ENCODE measurements around the gene DLX2.
"Not testable (repeated sequence)": the region's sequence is repeated elsewhere in the genome, so short reads cannot be mapped to it uniquely, and the experiment has no call there.

DLX2 gene

GRCh38 chr2:172073518-172073917 is 29.2 kb downstream of the DLX2 start:
- Histone ChIP-seq H3K27ac (ENCODE audit: low read depth, low read length) (no peak overlapping the region), H3K4me1 (ENCODE audit: insufficient read depth, low read length) (no peaks in the 10 kb centered on the region), H3K36me3 (ENCODE audit: insufficient read depth, low read length) (no peaks in the 10 kb centered on the region), H3K27me3 (ENCODE audit: control insufficient read depth in 1 of 2, insufficient read depth in 2 of 2, low read length in 2 of 2) (no peaks in the 10 kb centered on the region), H3K4me3 (ENCODE audit: low read depth in 1 of 2, low read length in 2 of 2) (no peak overlapping the region), H3K9ac (ENCODE audit: low read length) (no peak overlapping the region), H3K9me3 (ENCODE audit: low read length) (no peaks in the 10 kb centered on the region)

GRCh38 chr2:172072706-172073105 is 30.0 kb downstream of the DLX2 start:
- Histone ChIP-seq H3K27me3 (ENCODE audit: control insufficient read depth in 1 of 2, insufficient read depth in 2 of 2, low read length in 2 of 2) (no peaks in the 10 kb centered on the region), H3K4me1 (ENCODE audit: insufficient read depth, low read length) (no peaks in the 10 kb centered on the region), H3K36me3 (ENCODE audit: insufficient read depth, low read length) (no peaks in the 10 kb centered on the region), H3K9me3 (ENCODE audit: low read length) (no peaks in the 10 kb centered on the region), H3K27ac (ENCODE audit: low read depth, low read length) (no peak overlapping the region), H3K9ac (ENCODE audit: low read length) (no peak overlapping the region), H3K4me3 (ENCODE audit: low read depth in 1 of 2, low read length in 2 of 2) (no peak overlapping the region)

- no peak overlapping the region for H3K27ac ChIP-seq (ENCODE audit: low read depth, low read length)
- no peak overlapping the region for H3K4me3 ChIP-seq (ENCODE audit: low read depth in 1 of 2, low read length in 2 of 2)
- no peaks in the 10 kb centered on the region for H3K9me3 ChIP-seq (ENCODE audit: low read length)
- no peaks in the 10 kb centered on the region for H3K4me1 ChIP-seq (ENCODE audit: insufficient read depth, low read length)
- H3K27me3 ChIP-seq (ENCODE audit: control insufficient read depth in 1 of 2, insufficient read depth in 2 of 2, low read length in 2 of 2) = no peaks in the 10 kb centered on the region
- no peaks in the 10 kb centered on the region for H3K36me3 ChIP-seq (ENCODE audit: insufficient read depth, low read length)
- no peak overlapping the region for H3K9ac ChIP-seq (ENCODE audit: low read length)
Measured at GRCh38 chr2:172072303-172072702, 30.4 kb downstream of the DLX2 start.

- no peak overlapping the region for H3K9ac ChIP-seq (ENCODE audit: low read length)
Measured at GRCh38 chr2:172070936-172071335, 31.8 kb downstream of the DLX2 start.

GRCh38 chr2:172067905-172068304 is 34.8 kb downstream of the DLX2 start:
- not testable (repeated sequence) for H3K4me1 ChIP-seq (ENCODE audit: insufficient read depth, low read length); H3K27ac ChIP-seq (ENCODE audit: low read depth, low read length); H3K4me3 ChIP-seq (ENCODE audit: low read depth in 1 of 2, low read length in 2 of 2); H3K9me3 ChIP-seq (ENCODE audit: low read length); H3K36me3 ChIP-seq (ENCODE audit: insufficient read depth, low read length); H3K27me3 ChIP-seq (ENCODE audit: control insufficient read depth in 1 of 2, insufficient read depth in 2 of 2, low read length in 2 of 2); H3K9ac ChIP-seq (ENCODE audit: low read length)

More at GRCh38 chr2:172070936-172071335, 31.8 kb downstream of the DLX2 start:
- Histone ChIP-seq H3K36me3 (ENCODE audit: insufficient read depth, low read length) (no peaks in the 10 kb centered on the region), H3K4me1 (ENCODE audit: insufficient read depth, low read length) (no peaks in the 10 kb centered on the region), H3K27ac (ENCODE audit: low read depth, low read length) (no peak overlapping the region), H3K9me3 (ENCODE audit: low read length) (no peaks in the 10 kb centered on the region), H3K4me3 (ENCODE audit: low read depth in 1 of 2, low read length in 2 of 2) (no peak overlapping the region), H3K27me3 (ENCODE audit: control insufficient read depth in 1 of 2, insufficient read depth in 2 of 2, low read length in 2 of 2) (no peaks in the 10 kb centered on the region)

GRCh38 chr2:172066394-172066886 is 36.3 kb downstream of the DLX2 start:
- no peak overlapping the region for H3K9ac ChIP-seq (ENCODE audit: low read length)
- H3K4me3 ChIP-seq (ENCODE audit: low read depth in 1 of 2, low read length in 2 of 2) = no peak overlapping the region
- H3K36me3 ChIP-seq (ENCODE audit: insufficient read depth, low read length) = no peaks in the 10 kb centered on the region
- no peaks in the 10 kb centered on the region for H3K4me1 ChIP-seq (ENCODE audit: insufficient read depth, low read length)
- H3K27ac ChIP-seq (ENCODE audit: low read depth, low read length) = no peak overlapping the region
- H3K27me3 ChIP-seq (ENCODE audit: control insufficient read depth in 1 of 2, insufficient read depth in 2 of 2, low read length in 2 of 2) = no peaks in the 10 kb centered on the region
- no peaks in the 10 kb centered on the region for H3K9me3 ChIP-seq (ENCODE audit: low read length)

- Histone ChIP-seq H3K9me3 (ENCODE audit: low read length) (no peaks in the 10 kb centered on the region), H3K4me1 (ENCODE audit: insufficient read depth, low read length) (no peaks in the 10 kb centered on the region), H3K9ac (ENCODE audit: low read length) (no peak overlapping the region), H3K27me3 (ENCODE audit: control insufficient read depth in 1 of 2, insufficient read depth in 2 of 2, low read length in 2 of 2) (no peaks in the 10 kb centered on the region), H3K4me3 (ENCODE audit: low read depth in 1 of 2, low read length in 2 of 2) (no peak overlapping the region), H3K27ac (ENCODE audit: low read depth, low read length) (no peak overlapping the region), H3K36me3 (ENCODE audit: insufficient read depth, low read length) (no peaks in the 10 kb centered on the region)
Measured at GRCh38 chr2:172065111-172065510, 37.6 kb downstream of the DLX2 start.

GRCh38 chr2:172063446-172063845 is 39.3 kb downstream of the DLX2 start:
- no peaks in the 10 kb centered on the region for H3K27me3 ChIP-seq (ENCODE audit: control insufficient read depth in 1 of 2, insufficient read depth in 2 of 2, low read length in 2 of 2)
- no peaks in the 10 kb centered on the region for H3K9me3 ChIP-seq (ENCODE audit: low read length)
- no peak overlapping the region for H3K4me3 ChIP-seq (ENCODE audit: low read depth in 1 of 2, low read length in 2 of 2)
- H3K9ac ChIP-seq (ENCODE audit: low read length) = no peak overlapping the region
- H3K36me3 ChIP-seq (ENCODE audit: insufficient read depth, low read length) = no peaks in the 10 kb centered on the region
- no peak overlapping the region for H3K27ac ChIP-seq (ENCODE audit: low read depth, low read length)
- H3K4me1 ChIP-seq (ENCODE audit: insufficient read depth, low read length) = no peaks in the 10 kb centered on the region

GRCh38 chr2:172062402-172063004 is 40.2 kb downstream of the DLX2 start:
- Histone ChIP-seq H3K27ac (ENCODE audit: low read depth, low read length) (no peak overlapping the region), H3K27me3 (ENCODE audit: control insufficient read depth in 1 of 2, insufficient read depth in 2 of 2, low read length in 2 of 2) (no peaks in the 10 kb centered on the region), H3K36me3 (ENCODE audit: insufficient read depth, low read length) (no peaks in the 10 kb centered on the region), H3K9ac (ENCODE audit: low read length) (no peak overlapping the region), H3K9me3 (ENCODE audit: low read length) (no peaks in the 10 kb centered on the region), H3K4me3 (ENCODE audit: low read depth in 1 of 2, low read length in 2 of 2) (no peak overlapping the region), H3K4me1 (ENCODE audit: insufficient read depth, low read length) (no peaks in the 10 kb centered on the region)

- H3K9ac ChIP-seq (ENCODE audit: low read length); H3K4me1 ChIP-seq (ENCODE audit: insufficient read depth, low read length); H3K36me3 ChIP-seq (ENCODE audit: insufficient read depth, low read length); H3K9me3 ChIP-seq (ENCODE audit: low read length); H3K27ac ChIP-seq (ENCODE audit: low read depth, low read length); H3K4me3 ChIP-seq (ENCODE audit: low read depth in 1 of 2, low read length in 2 of 2); H3K27me3 ChIP-seq (ENCODE audit: control insufficient read depth in 1 of 2, insufficient read depth in 2 of 2, low read length in 2 of 2): not testable (repeated sequence)
Measured at GRCh38 chr2:172060118-172060517, 42.6 kb downstream of the DLX2 start.

- no peak overlapping the region for H3K9ac ChIP-seq (ENCODE audit: low read length)
- H3K4me3 ChIP-seq (ENCODE audit: low read depth in 1 of 2, low read length in 2 of 2) = no peak overlapping the region
- no peak overlapping the region for H3K27ac ChIP-seq (ENCODE audit: low read depth, low read length)
- H3K9me3 ChIP-seq (ENCODE audit: low read length) = no peaks in the 10 kb centered on the region
- no peaks in the 10 kb centered on the region for H3K4me1 ChIP-seq (ENCODE audit: insufficient read depth, low read length)
- H3K36me3 ChIP-seq (ENCODE audit: insufficient read depth, low read length) = no peaks in the 10 kb centered on the region
- no peaks in the 10 kb centered on the region for H3K27me3 ChIP-seq (ENCODE audit: control insufficient read depth in 1 of 2, insufficient read depth in 2 of 2, low read length in 2 of 2)
Measured at GRCh38 chr2:172058660-172059059, 44.0 kb downstream of the DLX2 start.

GRCh38 chr2:172056293-172056692 is 46.4 kb downstream of the DLX2 start:
- no peak overlapping the region for H3K27ac ChIP-seq (ENCODE audit: low read depth, low read length)
- no peaks in the 10 kb centered on the region for H3K4me1 ChIP-seq (ENCODE audit: insufficient read depth, low read length)
- no peaks in the 10 kb centered on the region for H3K36me3 ChIP-seq (ENCODE audit: insufficient read depth, low read length)
- no peaks in the 10 kb centered on the region for H3K9me3 ChIP-seq (ENCODE audit: low read length)
- no peak overlapping the region for H3K9ac ChIP-seq (ENCODE audit: low read length)
- H3K4me3 ChIP-seq (ENCODE audit: low read depth in 1 of 2, low read length in 2 of 2) = no peak overlapping the region
- H3K27me3 ChIP-seq (ENCODE audit: control insufficient read depth in 1 of 2, insufficient read depth in 2 of 2, low read length in 2 of 2) = no peaks in the 10 kb centered on the region

All from muscle layer of colon (tissue), 2 donors.